K562 (cell line): Measurements from ENCODE around the gene RAB3GAP2. TPM values are rescaled to one million over a fixed set of nuclear protein-coding genes. Genes with fewer than 3 reads are reported as not detected.

ENCODE experiments used
- CREB1 ChIP-seq, 2 experiments: sonication (generic) in 1 of 2; formaldehyde crosslinking in 1 of 2; IDR thresholded peaks; 2 replicates each; pipeline versions ENCODE4 v1.6.1 to v1.8.0; 2012 to 2022; ENCODE audit warnings: inconsistent platforms in 1 of 2, mild to moderate bottlenecking in 1 of 2, missing genetic modification reagents in 1 of 2, moderate library complexity in 1 of 2
- FOS ChIP-seq: IDR thresholded peaks from 3 replicates; pipeline ENCODE4 v1.6.1; 2011; ENCODE audit not compliant: insufficient read length; ENCODE audit errors: extremely low read depth
- FOXJ2 ChIP-seq: fragments of 200-800 bp; sonication (Bioruptor generic); IDR thresholded peaks from 2 replicates; pipeline ENCODE4 v1.6.1; 2016; ENCODE audit warnings: missing genetic modification characterization, missing compliant biosample characterization
- HEY1 ChIP-seq: fragments of 250-450 bp; sonication (Bioruptor Pico); IDR thresholded peaks from 2 replicates; pipeline ENCODE4 v1.5.0; 2020; ENCODE audit warnings: mild to moderate bottlenecking, moderate library complexity, borderline replicate concordance
- KLF13 ChIP-seq: fragments of 450-650 bp; IDR thresholded peaks from 2 replicates; pipeline ENCODE4 v1.6.1; 2016; ENCODE audit warnings: missing genetic modification characterization, low read depth, mild to moderate bottlenecking, missing compliant biosample characterization, moderate library complexity, borderline replicate concordance
- PCBP1 ChIP-seq: fragments of 200-400 bp; formaldehyde crosslinking; IDR thresholded peaks from 2 replicates; pipeline ENCODE4 v1.6.1; 2018; ENCODE audit warnings: mild to moderate bottlenecking, low read depth, low read length; ENCODE audit not compliant: poor library complexity, severe bottlenecking
- SIN3A ChIP-seq, 2 experiments: fragments of 150-350 bp in 1 of 2; IDR thresholded peaks; 2 replicates each; pipeline ENCODE4 v1.6.1; 2011 to 2016; ENCODE audit warnings: borderline replicate concordance in 2 of 2, low read depth in 2 of 2, low read length in 2 of 2, mild to moderate bottlenecking in 2 of 2, moderate library complexity in 2 of 2; ENCODE audit not compliant: control insufficient read depth in 1 of 2
- TGIF2 ChIP-seq: sonication (generic); formaldehyde crosslinking; IDR thresholded peaks from 2 replicates; pipeline ENCODE4 v1.8.1; 2022; ENCODE audit warnings: mild to moderate bottlenecking, missing genetic modification reagents, moderate library complexity
- ZKSCAN3 ChIP-seq: fragments of 250-450 bp; sonication (Bioruptor Pico); IDR thresholded peaks from 2 replicates; pipeline ENCODE4 v1.4.0; 2020
- ZNF121 ChIP-seq: sonication (generic); formaldehyde crosslinking; conservative IDR thresholded peaks from 2 replicates; pipeline ENCODE4 v1.8.0; 2022; ENCODE audit warnings: missing genetic modification reagents
- ZNF134 ChIP-seq: fragments of 250-450 bp; sonication (Bioruptor Pico); conservative IDR thresholded peaks from 2 replicates; pipeline ENCODE4 v1.4.0; 2020
- ZNF184 ChIP-seq: sonication (generic); formaldehyde crosslinking; IDR thresholded peaks from 2 replicates; pipeline ENCODE4 v1.5.0; 2020; ENCODE audit warnings: missing genetic modification reagents
- ZNF3 ChIP-seq: fragments of 250-450 bp; sonication (Bioruptor Pico); IDR thresholded peaks from 2 replicates; pipeline ENCODE4 v1.5.0; 2021; ENCODE audit warnings: mild to moderate bottlenecking, moderate library complexity
- polyA plus RNA-seq, 8 experiments: library from polyadenylated mRNA; depleted of rRNA in 4 of 8; stranded (reverse) in 5 of 8; unstranded in 3 of 8; fragments of >200 nt; fragmentation: Nextera tagmentation in 2 of 8; fragmentation: Illumina TruSeq in 1 of 8; extraction: Ambion mirVana in 2 of 8; extraction: Trizol in 1 of 8; gene quantifications; 2 replicates each; pipeline versions ENCODE4 v1.2.1 to v1.2.3, GENCODE V29; 2011 to 2014; ENCODE audit warnings: inconsistent platforms in 1 of 8, missing spikeins in 1 of 8
- total RNA-seq, 7 experiments: library from RNA; depleted of rRNA in 6 of 7; stranded (reverse); fragments of >200 nt in 6 of 7; fragmentation: Illumina TruSeq in 2 of 7; extraction: Trizol in 2 of 7; gene quantifications; 2 replicates each; pipeline versions ENCODE4 v1.2.1 to v1.2.3, GENCODE V29; 2011 to 2021; ENCODE audit warnings: low replicate concordance in 1 of 7
- TF ChIP-seq, protein P1 (sequence below): fragments of 450-650 bp; IDR thresholded peaks from 2 replicates; pipeline ENCODE4 v1.6.1; 2016; ENCODE audit warnings: mild to moderate bottlenecking, moderate library complexity

The RAB3GAP2 gene
- total and polyA plus RNA-seq, 9 of the 15 experiments (the other 6 are each of a cell fraction or from before 2014, with no cell fraction given) = 14.1 to 69.1 (median 32.2) TPM

DNA sequence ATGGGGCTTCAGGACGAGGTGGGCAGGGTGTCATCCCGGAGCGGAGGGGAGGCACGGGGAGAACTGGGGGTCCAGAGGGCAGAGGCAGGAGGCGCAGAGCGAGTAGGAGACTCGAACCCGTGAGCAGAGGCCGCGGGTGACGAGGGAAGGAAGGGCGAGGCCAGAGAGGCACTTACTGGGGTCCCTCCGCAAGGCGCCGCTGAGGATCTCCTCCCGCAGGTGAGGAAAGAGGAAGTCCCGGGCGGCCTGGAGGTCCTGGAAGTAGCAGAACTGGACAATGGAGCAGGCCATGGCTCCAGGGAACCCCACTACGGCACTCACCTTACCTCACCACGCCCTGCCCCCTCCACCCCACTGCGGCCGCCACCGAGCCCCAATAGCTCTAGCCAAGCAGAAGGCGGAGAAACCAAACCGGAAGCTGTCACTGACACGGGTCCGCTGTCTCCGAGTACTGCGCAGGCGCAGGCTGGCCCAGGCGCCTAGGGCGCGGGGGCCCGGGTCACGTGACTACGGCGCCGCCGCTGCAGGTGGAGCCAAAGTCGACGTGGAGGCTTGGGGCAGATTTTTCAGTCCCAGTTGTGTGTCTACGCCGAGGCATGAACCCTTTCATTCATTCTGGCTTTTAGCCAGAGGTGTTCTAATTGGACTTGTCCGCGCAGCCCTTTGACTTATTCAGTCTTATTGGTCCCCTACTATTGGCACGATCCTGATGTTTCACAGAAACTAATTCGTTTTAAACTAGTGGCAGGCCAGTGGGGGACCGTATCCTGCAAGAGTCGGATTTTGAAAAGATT is at the start of gene RAB3GAP2 (continued):
- TF ChIP-seq CREB1 (IDR thresholded peaks at IDR 0.05) = peak; percentile 70
- TF ChIP-seq CREB1 (CRISPR knock-in tag; IDR thresholded peaks at IDR 0.05) = peak; percentile 77
- TF ChIP-seq FOS = no peak
- TF ChIP-seq ZNF3 (CRISPR knock-in tag) = no peak
- TF ChIP-seq ZNF184 = no peak
- TF ChIP-seq SIN3A (IDR thresholded peaks at IDR 0.05; ENCODE audit: borderline replicate concordance in 2 of 2, control insufficient read depth in 1 of 2, low read depth in 2 of 2, low read length in 2 of 2) = peak; percentile 53 to 85; a peak in 2 of 4 replicates
- TF ChIP-seq KLF13 = no peak
- no peak for TF ChIP-seq ZNF121 (CRISPR knock-in tag)
- TF ChIP-seq, protein P1, sequence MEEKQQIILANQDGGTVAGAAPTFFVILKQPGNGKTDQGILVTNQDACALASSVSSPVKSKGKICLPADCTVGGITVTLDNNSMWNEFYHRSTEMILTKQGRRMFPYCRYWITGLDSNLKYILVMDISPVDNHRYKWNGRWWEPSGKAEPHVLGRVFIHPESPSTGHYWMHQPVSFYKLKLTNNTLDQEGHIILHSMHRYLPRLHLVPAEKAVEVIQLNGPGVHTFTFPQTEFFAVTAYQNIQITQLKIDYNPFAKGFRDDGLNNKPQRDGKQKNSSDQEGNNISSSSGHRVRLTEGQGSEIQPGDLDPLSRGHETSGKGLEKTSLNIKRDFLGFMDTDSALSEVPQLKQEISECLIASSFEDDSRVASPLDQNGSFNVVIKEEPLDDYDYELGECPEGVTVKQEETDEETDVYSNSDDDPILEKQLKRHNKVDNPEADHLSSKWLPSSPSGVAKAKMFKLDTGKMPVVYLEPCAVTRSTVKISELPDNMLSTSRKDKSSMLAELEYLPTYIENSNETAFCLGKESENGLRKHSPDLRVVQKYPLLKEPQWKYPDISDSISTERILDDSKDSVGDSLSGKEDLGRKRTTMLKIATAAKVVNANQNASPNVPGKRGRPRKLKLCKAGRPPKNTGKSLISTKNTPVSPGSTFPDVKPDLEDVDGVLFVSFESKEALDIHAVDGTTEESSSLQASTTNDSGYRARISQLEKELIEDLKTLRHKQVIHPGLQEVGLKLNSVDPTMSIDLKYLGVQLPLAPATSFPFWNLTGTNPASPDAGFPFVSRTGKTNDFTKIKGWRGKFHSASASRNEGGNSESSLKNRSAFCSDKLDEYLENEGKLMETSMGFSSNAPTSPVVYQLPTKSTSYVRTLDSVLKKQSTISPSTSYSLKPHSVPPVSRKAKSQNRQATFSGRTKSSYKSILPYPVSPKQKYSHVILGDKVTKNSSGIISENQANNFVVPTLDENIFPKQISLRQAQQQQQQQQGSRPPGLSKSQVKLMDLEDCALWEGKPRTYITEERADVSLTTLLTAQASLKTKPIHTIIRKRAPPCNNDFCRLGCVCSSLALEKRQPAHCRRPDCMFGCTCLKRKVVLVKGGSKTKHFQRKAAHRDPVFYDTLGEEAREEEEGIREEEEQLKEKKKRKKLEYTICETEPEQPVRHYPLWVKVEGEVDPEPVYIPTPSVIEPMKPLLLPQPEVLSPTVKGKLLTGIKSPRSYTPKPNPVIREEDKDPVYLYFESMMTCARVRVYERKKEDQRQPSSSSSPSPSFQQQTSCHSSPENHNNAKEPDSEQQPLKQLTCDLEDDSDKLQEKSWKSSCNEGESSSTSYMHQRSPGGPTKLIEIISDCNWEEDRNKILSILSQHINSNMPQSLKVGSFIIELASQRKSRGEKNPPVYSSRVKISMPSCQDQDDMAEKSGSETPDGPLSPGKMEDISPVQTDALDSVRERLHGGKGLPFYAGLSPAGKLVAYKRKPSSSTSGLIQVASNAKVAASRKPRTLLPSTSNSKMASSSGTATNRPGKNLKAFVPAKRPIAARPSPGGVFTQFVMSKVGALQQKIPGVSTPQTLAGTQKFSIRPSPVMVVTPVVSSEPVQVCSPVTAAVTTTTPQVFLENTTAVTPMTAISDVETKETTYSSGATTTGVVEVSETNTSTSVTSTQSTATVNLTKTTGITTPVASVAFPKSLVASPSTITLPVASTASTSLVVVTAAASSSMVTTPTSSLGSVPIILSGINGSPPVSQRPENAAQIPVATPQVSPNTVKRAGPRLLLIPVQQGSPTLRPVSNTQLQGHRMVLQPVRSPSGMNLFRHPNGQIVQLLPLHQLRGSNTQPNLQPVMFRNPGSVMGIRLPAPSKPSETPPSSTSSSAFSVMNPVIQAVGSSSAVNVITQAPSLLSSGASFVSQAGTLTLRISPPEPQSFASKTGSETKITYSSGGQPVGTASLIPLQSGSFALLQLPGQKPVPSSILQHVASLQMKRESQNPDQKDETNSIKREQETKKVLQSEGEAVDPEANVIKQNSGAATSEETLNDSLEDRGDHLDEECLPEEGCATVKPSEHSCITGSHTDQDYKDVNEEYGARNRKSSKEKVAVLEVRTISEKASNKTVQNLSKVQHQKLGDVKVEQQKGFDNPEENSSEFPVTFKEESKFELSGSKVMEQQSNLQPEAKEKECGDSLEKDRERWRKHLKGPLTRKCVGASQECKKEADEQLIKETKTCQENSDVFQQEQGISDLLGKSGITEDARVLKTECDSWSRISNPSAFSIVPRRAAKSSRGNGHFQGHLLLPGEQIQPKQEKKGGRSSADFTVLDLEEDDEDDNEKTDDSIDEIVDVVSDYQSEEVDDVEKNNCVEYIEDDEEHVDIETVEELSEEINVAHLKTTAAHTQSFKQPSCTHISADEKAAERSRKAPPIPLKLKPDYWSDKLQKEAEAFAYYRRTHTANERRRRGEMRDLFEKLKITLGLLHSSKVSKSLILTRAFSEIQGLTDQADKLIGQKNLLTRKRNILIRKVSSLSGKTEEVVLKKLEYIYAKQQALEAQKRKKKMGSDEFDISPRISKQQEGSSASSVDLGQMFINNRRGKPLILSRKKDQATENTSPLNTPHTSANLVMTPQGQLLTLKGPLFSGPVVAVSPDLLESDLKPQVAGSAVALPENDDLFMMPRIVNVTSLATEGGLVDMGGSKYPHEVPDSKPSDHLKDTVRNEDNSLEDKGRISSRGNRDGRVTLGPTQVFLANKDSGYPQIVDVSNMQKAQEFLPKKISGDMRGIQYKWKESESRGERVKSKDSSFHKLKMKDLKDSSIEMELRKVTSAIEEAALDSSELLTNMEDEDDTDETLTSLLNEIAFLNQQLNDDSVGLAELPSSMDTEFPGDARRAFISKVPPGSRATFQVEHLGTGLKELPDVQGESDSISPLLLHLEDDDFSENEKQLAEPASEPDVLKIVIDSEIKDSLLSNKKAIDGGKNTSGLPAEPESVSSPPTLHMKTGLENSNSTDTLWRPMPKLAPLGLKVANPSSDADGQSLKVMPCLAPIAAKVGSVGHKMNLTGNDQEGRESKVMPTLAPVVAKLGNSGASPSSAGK = peak; percentile 100
- TF ChIP-seq TGIF2 = no peak
- no peak for TF ChIP-seq ZKSCAN3 (CRISPR knock-in tag)
- TF ChIP-seq ZNF134 (CRISPR knock-in tag) = no peak
- TF ChIP-seq HEY1 (CRISPR knock-in tag) = no peak
- TF ChIP-seq FOXJ2 = 0 out of 2 replicates have a peak, but pooled peaks have one; percentile 45
- no peak for TF ChIP-seq PCBP1
